Uterus (tissue), 2 donors: Measurements from ENCODE around the gene P2RY14.

ENCODE experiments used
- CTCF ChIP-seq, 4 experiments: fragments of 200-600 bp in 2 of 4; fragments of 450-650 bp in 2 of 4; sonication (generic) in 2 of 4; IDR thresholded peaks; one replicate each; pipeline ENCODE4 v1.5.1; 2016 to 2019; ENCODE audit warnings: antibody characterized with exemption in 4 of 4, mild to moderate bottlenecking in 2 of 4, moderate library complexity in 1 of 4
- POLR2A ChIP-seq, 2 donors: fragments of 450-650 bp; IDR thresholded peaks; one replicate each; pipeline ENCODE4 v1.6.1; 2016; ENCODE audit warnings: antibody characterized with exemption in 2 of 2, mild to moderate bottlenecking in 1 of 2, moderate library complexity in 1 of 2

DNA sequence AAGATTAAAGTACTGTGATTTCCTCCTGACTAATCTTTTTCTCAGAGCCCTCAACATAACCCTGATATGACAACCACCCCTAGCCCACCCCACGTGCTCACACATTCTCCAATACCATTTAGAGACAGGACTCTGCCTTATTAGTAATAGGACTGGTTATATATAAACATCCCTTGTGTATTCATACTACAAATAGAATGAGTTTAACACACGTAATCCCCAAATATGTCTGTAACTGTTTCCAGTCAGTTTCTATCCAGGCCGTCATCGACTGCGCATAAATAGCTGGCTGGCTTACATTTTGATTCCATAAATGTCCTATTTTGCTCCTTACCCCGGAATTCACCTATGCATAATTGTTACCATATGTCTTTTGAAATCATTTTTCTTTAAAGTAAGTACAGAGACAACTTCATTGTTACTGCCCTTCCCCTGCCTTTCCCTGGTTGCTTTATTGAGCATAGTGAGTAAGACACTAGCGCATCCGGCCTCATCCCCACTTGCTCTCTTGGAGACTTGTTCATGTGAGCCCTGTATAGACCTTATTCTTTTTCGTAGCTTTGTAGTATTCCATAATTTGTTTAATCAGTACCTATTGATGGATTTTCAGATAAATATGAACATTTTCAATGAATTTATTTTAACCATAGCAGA, 3.5 kb upstream of the P2RY14 start:
- TF ChIP-seq CTCF (IDR thresholded peaks at IDR 0.05) (no peak), POLR2A (IDR thresholded peaks at IDR 0.05) (no peak)
